GM12801 (cell line): ENCODE results near the gene GPD2.

Experiments used
- TF ChIP-seq, protein P1 (sequence below): IDR thresholded peaks from one replicate; pipeline ENCODE4 v1.5.1; 2011; ENCODE audit warnings: control low read depth; ENCODE audit not compliant: insufficient read length; ENCODE audit errors: extremely low read depth

GPD2 gene

GRCh38 chr2:156626931-156627330 lies 190.8 kb downstream of the GPD2 start:
- TF ChIP-seq, protein P1, sequence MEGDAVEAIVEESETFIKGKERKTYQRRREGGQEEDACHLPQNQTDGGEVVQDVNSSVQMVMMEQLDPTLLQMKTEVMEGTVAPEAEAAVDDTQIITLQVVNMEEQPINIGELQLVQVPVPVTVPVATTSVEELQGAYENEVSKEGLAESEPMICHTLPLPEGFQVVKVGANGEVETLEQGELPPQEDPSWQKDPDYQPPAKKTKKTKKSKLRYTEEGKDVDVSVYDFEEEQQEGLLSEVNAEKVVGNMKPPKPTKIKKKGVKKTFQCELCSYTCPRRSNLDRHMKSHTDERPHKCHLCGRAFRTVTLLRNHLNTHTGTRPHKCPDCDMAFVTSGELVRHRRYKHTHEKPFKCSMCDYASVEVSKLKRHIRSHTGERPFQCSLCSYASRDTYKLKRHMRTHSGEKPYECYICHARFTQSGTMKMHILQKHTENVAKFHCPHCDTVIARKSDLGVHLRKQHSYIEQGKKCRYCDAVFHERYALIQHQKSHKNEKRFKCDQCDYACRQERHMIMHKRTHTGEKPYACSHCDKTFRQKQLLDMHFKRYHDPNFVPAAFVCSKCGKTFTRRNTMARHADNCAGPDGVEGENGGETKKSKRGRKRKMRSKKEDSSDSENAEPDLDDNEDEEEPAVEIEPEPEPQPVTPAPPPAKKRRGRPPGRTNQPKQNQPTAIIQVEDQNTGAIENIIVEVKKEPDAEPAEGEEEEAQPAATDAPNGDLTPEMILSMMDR, result no peak

GRCh38 chr2:156630579-156631337 lies 194.6 kb downstream of the GPD2 start:
- TF ChIP-seq, protein P1, result no peak

GRCh38 chr2:156635646-156636045 lies 199.5 kb downstream of the GPD2 start:
- TF ChIP-seq, protein P1, result no peak
